Omental fat pad (tissue), 4 donors: ENCODE measurements around the gene TCF4. TPM values are rescaled to one million over a fixed set of nuclear protein-coding genes. Genes with fewer than 3 reads are reported as not detected.

Experiments
- ATAC-seq: fragments of 150-250 bp; one replicate; pipeline ENCODE4 v1.9.1; 2016; ENCODE audit warnings: mild to moderate bottlenecking, moderate library complexity; ENCODE audit not compliant: low FRiP score
- DNase-seq: peaks from one replicate; pipeline ENCODE4 v3.0.0-alpha.2; 2019; ENCODE audit warnings: low spot score
- total RNA-seq, 4 donors: library from RNA; depleted of rRNA; stranded (reverse); fragments of >200 nt; gene quantifications; one replicate each; pipeline ENCODE4 v1.1.0, GENCODE V29; 2016
- TF ChIP-seq, protein P1 (sequence below), 3 donors: fragments of 450-650 bp; IDR thresholded peaks; one replicate each; pipeline ENCODE4 v1.5.1; 2016 to 2017; ENCODE audit warnings: antibody characterized with exemption in 3 of 3, mild to moderate bottlenecking in 3 of 3, moderate library complexity in 2 of 3

The TCF4 gene
- total RNA-seq, 4 donors from 2014 or later: 113 to 381 (median 141) TPM

DNA sequence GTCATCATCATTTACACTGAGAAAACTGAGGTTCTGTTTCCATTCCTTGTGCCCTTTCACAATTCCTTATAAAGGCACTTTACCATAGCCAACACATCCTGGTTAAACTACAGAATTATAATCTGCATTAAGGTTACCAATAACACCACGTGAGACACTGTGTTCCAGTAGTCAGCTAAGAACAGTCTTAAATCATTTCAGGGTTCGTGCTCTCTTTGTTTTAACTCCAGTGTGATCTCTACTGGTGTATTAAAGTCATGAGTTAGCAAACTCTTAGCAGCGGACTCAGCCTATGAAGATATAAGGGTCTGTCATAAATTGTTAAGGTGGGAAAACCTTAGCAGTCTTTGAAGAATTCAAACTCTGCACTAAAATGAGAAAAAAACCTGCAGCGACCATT is 53.0 kb downstream of the TCF4 start:
- ATAC-seq: no peak
- TF ChIP-seq, protein P1, sequence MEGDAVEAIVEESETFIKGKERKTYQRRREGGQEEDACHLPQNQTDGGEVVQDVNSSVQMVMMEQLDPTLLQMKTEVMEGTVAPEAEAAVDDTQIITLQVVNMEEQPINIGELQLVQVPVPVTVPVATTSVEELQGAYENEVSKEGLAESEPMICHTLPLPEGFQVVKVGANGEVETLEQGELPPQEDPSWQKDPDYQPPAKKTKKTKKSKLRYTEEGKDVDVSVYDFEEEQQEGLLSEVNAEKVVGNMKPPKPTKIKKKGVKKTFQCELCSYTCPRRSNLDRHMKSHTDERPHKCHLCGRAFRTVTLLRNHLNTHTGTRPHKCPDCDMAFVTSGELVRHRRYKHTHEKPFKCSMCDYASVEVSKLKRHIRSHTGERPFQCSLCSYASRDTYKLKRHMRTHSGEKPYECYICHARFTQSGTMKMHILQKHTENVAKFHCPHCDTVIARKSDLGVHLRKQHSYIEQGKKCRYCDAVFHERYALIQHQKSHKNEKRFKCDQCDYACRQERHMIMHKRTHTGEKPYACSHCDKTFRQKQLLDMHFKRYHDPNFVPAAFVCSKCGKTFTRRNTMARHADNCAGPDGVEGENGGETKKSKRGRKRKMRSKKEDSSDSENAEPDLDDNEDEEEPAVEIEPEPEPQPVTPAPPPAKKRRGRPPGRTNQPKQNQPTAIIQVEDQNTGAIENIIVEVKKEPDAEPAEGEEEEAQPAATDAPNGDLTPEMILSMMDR (IDR thresholded peaks at IDR 0.05): no peak

GRCh38 chr18:55534547-55534946 is 53.4 kb downstream of the TCF4 start:
- DNase-seq: no peak
- TF ChIP-seq, protein P1 (IDR thresholded peaks at IDR 0.05): no peak
- ATAC-seq: no peak

More for the DNA sequence above, 53.0 kb downstream of the TCF4 start:
- no peak for DNase-seq

DNA sequence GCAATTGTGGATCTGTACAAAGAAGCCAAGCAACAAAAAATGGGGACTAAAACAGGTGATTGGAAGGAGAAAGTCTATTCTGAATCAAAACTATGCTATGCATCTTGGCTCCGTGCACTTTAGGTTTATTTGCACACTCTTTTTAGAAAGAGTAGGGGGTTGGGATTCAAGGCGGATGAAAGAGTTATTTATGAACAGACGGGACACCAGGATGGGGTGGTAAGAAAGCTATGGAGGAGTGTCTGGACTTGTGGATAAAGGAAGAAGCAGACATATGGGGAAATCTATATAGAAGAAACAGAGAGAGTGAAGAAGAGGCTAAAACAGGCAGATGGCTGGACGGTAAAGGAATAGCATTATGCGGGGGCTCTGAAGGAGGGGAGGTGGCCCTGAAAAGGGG is 57.8 kb downstream of the TCF4 start:
- no peak for DNase-seq
- TF ChIP-seq, protein P1 (IDR thresholded peaks at IDR 0.05): no peak
- ATAC-seq: no peak

- no peak for ATAC-seq
- no peak for DNase-seq
- TF ChIP-seq, protein P1 (IDR thresholded peaks at IDR 0.05): no peak
Observed at GRCh38 chr18:55529581-55529980, 58.4 kb downstream of the TCF4 start.

DNA sequence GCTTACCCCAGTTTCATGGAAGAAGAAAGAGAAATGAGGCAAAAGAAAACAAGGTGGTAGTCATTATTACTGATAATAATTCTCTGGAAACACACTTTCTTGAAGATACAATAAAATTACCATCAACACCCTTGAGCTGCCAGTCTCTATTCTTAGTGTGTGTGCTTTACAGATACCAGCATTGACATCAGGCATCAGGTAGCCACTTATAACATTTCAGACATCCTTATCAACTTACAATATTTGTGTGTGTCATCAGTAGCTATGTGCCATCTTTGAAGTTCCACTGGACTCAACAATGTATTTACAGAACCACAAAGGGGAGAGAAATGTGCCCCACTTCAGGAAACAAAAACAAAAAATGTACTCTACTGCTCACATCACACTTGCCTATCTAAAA is 62.1 kb downstream of the TCF4 start:
- TF ChIP-seq, protein P1 (IDR thresholded peaks at IDR 0.05): no peak
- no peak for DNase-seq
- ATAC-seq: no peak

GRCh38 chr18:55524353-55525073 is 63.5 kb downstream of the TCF4 start:
- TF ChIP-seq, protein P1 (IDR thresholded peaks at IDR 0.05): no peak
- ATAC-seq (no peak), DNase-seq (no peak)

DNA sequence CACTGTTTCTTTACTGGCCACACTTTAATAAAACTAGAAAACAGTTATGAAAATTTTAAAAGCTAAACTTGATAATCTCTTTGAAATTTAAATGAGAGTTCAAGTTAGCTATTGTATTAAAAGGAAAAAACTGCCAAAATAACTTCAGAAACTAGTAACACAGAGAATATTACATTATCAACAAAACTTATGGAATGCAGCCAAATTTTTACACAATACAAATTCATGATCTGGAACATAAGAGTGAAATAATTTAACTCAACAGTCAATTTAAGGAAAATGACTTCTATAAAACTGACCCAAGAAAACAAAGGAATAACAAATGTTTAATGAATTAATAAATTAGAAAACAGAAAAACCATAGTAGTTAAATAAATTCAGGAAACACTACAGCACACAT is 65.0 kb downstream of the TCF4 start:
- ATAC-seq (no peak), DNase-seq (no peak)
- TF ChIP-seq, protein P1 (IDR thresholded peaks at IDR 0.05): no peak
